ENCODE measurements around the gene KRT39.
"Not testable (repeated sequence)": the region's sequence is repeated elsewhere in the genome, so short reads cannot be mapped to it uniquely, and the experiment has no call there.

The KRT39 gene

DNA sequence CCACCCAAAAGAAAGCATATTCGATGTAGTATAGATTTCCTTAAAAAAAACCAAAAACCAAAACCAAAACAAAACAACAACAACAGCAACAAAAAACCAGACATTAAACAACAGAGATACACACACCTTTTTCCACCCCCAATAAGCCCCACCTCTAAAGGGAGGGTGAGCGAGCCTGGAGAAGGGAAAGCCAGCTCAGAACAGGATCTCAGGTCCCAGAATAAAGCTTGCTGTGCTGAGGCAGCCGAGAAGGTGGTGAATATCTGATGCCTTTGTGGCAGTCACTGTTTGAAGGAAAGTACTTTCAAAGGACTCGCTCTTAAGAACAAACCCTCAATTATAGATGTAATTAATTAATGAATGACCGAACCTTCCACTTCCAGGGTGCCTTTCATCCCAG lies 29.8 kb downstream of the KRT39 start:
- no peak for DNase-seq

GRCh38 chr17:40936437-40936971 lies 30.2 kb downstream of the KRT39 start:
- DNase-seq, result no peak

GRCh38 chr17:40935624-40936023 lies 31.1 kb downstream of the KRT39 start:
- DNase-seq, result no peak

GRCh38 chr17:40932608-40933007 lies 34.1 kb downstream of the KRT39 start:
- DNase-seq, result no peak

DNA sequence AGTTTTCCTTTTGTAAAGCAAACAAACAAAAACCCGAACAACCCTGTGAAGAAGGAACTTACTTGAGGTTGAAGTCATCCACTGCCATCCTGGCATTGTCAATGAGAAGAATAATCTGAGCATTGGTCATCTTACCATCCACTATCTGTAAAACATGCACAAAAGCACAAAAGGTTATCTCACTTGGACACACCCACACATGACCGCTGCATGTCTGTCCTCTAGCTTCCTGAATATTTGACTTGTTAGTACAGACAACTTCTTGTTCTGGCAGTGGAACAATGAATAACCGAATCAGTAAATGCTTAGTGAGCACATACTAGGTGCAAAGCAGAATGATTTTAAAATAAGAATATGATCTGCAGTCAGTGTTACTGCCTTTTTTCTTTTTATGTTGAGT lies 35.4 kb downstream of the KRT39 start:
- no peak for DNase-seq

DNA sequence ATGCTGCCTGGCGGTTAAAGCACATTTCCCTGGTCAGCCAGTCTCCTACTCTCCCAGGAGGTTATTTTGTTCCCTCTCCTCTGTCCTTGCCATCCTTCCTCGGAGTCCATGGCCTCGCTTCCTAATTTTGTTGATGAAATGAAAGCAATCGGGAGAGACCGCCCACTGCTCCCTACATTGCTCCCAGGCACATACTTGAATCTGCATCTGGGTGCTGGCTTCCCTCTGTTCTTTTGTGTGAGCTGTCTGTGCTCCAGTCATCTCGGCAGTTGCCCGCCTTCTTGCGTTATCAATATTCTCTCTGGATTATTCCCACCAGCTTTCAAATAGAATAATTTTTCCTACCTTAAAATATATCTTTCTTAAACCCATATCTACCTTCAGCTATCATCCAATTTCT lies 40.4 kb downstream of the KRT39 start:
- no peak for DNase-seq

DNA sequence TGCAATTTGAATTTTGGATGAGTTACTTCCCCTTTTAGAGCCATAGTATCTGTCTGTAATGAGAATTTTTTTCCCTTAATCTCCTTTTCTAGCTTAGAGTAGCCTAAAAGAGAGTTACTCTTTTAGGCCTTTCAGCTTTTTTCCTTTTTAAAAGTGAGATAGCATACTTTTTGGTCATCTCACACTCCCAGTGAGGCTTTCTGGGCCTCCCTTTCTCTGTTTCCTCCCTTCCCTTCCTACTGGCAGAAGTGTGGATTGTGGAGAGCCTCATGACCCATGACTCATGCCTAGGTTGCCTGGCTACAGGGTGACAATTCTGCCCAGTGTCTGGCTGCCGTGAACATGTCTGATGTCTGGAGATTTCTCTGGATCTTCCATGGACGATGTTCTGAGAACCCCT lies 44.5 kb downstream of the KRT39 start:
- no peak for DNase-seq

GRCh38 chr17:40921026-40921425 lies 45.7 kb downstream of the KRT39 start:
- no peak for DNase-seq

DNA sequence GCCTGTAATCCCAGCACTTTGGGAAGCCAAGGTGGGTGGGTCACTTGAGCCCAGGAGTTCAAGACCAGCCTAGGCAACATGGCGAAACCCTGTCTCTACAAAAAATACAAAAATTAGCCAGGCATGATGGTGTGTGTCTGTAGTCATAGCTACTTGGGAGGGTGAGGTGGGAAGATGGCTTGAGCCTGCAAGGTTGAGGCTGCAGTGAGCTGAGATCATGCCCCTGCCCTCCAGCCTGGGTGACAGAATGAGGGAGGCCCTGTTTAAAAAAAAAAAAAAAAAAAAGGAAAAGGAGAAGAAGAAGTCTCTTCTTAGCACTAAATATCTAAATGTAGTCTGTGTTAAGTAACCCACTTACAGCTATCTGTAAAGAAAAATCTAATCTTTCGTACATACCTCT lies 49.6 kb downstream of the KRT39 start:
- not testable (repeated sequence) for DNase-seq

- no peak for DNase-seq
Measured at GRCh38 chr17:40916366-40916765, 50.4 kb downstream of the KRT39 start.

GRCh38 chr17:40915721-40916256 lies 51.0 kb downstream of the KRT39 start:
- no peak for DNase-seq

- DNase-seq, result no peak
Measured at GRCh38 chr17:40915199-40915661, 51.5 kb downstream of the KRT39 start.

GRCh38 chr17:40914075-40914855 lies 52.5 kb downstream of the KRT39 start:
- no peak for DNase-seq

DNA sequence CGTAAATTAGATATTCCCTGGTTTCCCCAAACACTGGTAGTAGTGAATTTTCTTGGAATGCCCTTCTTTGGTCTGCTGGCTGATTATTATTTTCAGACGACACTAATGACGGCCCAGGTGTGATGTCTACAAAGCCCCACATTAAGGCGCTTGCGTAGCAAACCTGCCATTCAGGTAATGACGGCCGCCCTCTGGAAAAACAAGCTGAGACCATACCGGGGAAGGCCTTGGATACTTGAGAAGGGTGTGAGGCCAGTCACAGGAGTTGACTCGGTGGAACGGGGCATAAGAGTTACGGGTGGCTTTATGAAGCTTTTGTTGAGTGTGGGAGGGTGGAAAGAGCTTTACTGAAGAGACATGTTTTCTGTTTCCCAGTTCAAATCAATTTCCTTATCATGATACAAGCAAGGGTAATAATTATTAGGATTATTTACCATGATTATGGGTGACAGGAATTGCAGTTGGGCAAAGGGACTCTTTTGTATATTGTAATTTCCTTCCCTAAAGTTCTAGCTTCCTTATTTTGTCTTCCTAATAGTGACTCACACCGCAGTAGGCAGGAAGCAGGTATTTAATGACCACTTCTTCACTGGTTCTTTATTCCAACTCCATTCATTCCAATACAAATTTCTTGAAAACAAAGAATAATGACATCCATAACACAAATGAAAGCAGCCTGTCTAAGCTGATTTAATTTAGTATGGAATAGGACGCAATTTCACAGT lies 54.1 kb downstream of the KRT39 start:
- DNase-seq, result no peak

DNA sequence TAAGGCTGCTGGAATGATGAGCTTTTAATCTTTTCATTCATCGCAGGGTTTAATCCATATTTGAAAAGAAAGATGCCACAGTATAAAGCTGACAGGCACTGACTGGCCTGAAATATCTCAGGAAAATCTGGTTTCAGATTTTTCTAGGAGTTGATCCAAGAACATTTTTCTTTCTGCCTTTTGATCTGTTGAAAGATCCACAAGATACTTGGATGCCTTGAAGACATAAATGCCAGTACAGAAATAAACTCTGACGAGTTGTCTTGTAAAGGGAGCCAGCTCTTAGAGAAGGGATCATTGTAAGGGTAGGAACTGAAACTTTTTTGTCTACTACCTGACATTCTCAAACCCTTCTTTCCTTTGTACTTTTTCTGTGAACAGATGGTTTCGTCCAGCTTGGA lies 56.3 kb downstream of the KRT39 start:
- no peak for DNase-seq

DNA sequence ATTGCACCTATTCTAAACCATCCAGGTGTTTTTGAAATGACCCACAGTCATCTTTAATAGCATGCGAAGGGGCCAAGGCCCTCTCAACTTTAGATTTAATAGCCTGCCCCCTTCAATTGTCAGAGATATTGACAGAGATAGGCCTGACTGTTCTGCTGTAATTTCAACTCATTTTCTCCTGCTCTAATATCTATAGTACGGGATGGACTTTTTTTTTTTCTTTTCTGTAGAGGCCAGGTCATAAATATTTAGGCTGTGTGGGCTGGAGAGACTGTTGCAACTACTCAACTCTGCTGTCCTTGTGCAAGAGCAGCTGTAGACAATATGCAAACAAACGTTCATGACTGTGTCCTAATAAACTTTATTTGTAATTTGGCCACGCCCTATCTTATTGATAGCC lies 57.0 kb downstream of the KRT39 start:
- peak; percentile 27 for DNase-seq

- DNase-seq, result peak; percentile 85
Measured at GRCh38 chr17:40909351-40909750, 57.4 kb downstream of the KRT39 start.

Data from NCI-H510A treated with DMSO at 0.1 percent for 48 hours (cell line).